Measurements from ENCODE around the gene NFKBIE. TPM values are rescaled to one million over a fixed set of nuclear protein-coding genes. Genes with fewer than 3 reads are reported as not detected.

Gene NFKBIE
- total RNA-seq, 1 experiment from 2014 or later = 9.7 TPM

GRCh38 chr6:44292661-44293365 lies 27.5 kb upstream of the NFKBIE start:
- no peak overlapping the region for H2AK5ac ChIP-seq (ENCODE audit: insufficient read length, low read length)
- Mint-ChIP-seq H3K27me3 (ENCODE audit: low read depth) (peaks cover 75% of the 10 kb centered on the region), H3K4me1 (peaks cover 8 to 9% of the 10 kb centered on the region in 2 experiments), H3K9me3 (no peaks in the 10 kb centered on the region), H3K36me3 (ENCODE audit: insufficient read depth in 1 of 3, low read depth in 3 of 3) (no peaks in the 10 kb centered on the region), H3K4me3 (no peak overlapping the region), H3K27ac (no peak overlapping the region)
- no peak overlapping the region for H3K4ac ChIP-seq (ENCODE audit: low read depth, low read length)
- H3K9me3 ChIP-seq (ENCODE audit: control insufficient read depth, low read depth, low read length) = no peaks in the 10 kb centered on the region
- H2BK20ac ChIP-seq (ENCODE audit: low read depth, low read length, poor library complexity, severe bottlenecking) = no peak overlapping the region
- TF ChIP-seq CTCF (conservative IDR thresholded peaks at IDR 0.05) = no peak
- H3K79me1 ChIP-seq (ENCODE audit: insufficient read depth, low read depth, low read length, poor library complexity, severe bottlenecking) = no peaks in the 10 kb centered on the region
- no peak overlapping the region for H3K18ac ChIP-seq (ENCODE audit: insufficient read length, low read depth, low read length)
- no peak overlapping the region for H4K8ac ChIP-seq (replicated peaks; ENCODE audit: insufficient read length, low read depth, low read length)
- H3K9ac ChIP-seq (ENCODE audit: extremely low read depth, insufficient read length, low read length) = no peak overlapping the region
- no peak overlapping the region for H2BK120ac ChIP-seq (ENCODE audit: low read depth, low read length, poor library complexity, severe bottlenecking)
- no peaks in the 10 kb centered on the region for H4K20me1 ChIP-seq (ENCODE audit: control insufficient read depth, insufficient read depth, insufficient read length)
- no peaks in the 10 kb centered on the region for H3K4me1 ChIP-seq (ENCODE audit: insufficient read depth, low read length)
- no peaks in the 10 kb centered on the region for H3K79me2 ChIP-seq (ENCODE audit: insufficient read depth, low read length)
- H3K4me2 ChIP-seq (ENCODE audit: insufficient read depth, insufficient read length, low read length) = no peak overlapping the region
- H3K27me3 ChIP-seq (ENCODE audit: insufficient read depth, low read length) = peaks cover 2% of the 10 kb centered on the region; the same call in 1 of the 2 replicates
- no peak overlapping the region for H3K56ac ChIP-seq (ENCODE audit: insufficient read length, low read depth, low read length)
- H2BK15ac ChIP-seq (ENCODE audit: low read depth, low read length) = no peak overlapping the region
- H2AFZ ChIP-seq (ENCODE audit: low read length) = no peak overlapping the region
- no CpG with 5 or more reads among the region's 4 CpGs for WGBS (ENCODE audit: extremely low coverage, insufficient read length, low lambda C conversion rate)
- H4K91ac ChIP-seq (ENCODE audit: insufficient read length, low read depth, low read length) = no peak overlapping the region
- H3K23ac ChIP-seq (ENCODE audit: insufficient read length, low read depth, low read length) = no peak overlapping the region
- H4K5ac ChIP-seq (ENCODE audit: insufficient read length, low read depth, low read length) = no peak overlapping the region
- H2BK5ac ChIP-seq (ENCODE audit: insufficient read length, low read length) = no peak overlapping the region
- H3K14ac ChIP-seq (ENCODE audit: insufficient read depth, low read length) = no peak overlapping the region
- H3T11ph ChIP-seq (ENCODE audit: low read length) = no peak overlapping the region
- no peak for DNase-seq
- H2BK12ac ChIP-seq (ENCODE audit: insufficient read length, low read depth, low read length) = no peak overlapping the region
- no peak overlapping the region for H3K27ac ChIP-seq (ENCODE audit: insufficient read length, low read depth, low read length)
- H3K23me2 ChIP-seq (ENCODE audit: insufficient read length, low read depth, low read length, poor library complexity, severe bottlenecking) = peaks cover 8% of the 10 kb centered on the region

Data from H9 (cell line).